ENCODE data around the gene TMEM115. TPM values are rescaled to one million over a fixed set of nuclear protein-coding genes. Genes with fewer than 3 reads are reported as not detected.

Gene TMEM115
- total and polyA plus RNA-seq, 10 of the 15 experiments (the other 5 are each of a cell fraction or from before 2014, with no cell fraction given) = 1.9 to 18.7 (median 13.2) TPM

DNA sequence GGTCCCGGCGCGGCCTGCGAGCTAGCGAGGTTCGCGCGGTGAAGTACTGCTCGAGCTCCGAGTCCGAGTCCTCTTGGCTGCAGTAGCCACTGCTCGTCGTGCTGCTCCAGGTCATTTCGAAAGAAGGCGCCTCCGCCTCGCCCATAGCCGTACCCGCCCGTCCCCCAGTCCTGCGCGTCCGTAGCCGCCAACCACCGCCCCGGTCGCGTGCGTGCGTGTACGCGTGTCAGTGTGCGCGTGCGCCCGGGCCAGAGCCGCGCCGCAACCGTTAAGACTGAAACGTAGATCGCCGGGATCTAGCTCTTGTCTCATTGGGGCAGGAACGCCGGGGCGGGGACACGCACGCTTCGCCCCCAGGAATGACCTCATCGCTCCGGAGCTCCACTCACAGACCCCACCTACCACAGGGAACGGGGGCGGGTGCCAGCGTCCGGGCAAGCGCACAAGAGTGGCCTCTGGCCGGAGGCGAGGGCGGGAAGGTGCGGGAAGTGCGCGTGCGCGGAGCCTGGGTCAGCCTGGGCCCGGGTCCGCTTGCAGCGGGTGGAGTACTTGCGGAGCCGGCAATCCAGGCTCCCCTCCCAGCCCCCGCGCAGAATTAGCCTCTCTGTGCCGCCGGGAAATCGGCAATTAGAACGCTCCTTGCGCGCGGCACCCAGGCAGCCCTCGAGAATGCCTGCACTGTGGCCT lies 22.0 kb downstream of the TMEM115 start (continued):
- TF ChIP-seq, protein P1, sequence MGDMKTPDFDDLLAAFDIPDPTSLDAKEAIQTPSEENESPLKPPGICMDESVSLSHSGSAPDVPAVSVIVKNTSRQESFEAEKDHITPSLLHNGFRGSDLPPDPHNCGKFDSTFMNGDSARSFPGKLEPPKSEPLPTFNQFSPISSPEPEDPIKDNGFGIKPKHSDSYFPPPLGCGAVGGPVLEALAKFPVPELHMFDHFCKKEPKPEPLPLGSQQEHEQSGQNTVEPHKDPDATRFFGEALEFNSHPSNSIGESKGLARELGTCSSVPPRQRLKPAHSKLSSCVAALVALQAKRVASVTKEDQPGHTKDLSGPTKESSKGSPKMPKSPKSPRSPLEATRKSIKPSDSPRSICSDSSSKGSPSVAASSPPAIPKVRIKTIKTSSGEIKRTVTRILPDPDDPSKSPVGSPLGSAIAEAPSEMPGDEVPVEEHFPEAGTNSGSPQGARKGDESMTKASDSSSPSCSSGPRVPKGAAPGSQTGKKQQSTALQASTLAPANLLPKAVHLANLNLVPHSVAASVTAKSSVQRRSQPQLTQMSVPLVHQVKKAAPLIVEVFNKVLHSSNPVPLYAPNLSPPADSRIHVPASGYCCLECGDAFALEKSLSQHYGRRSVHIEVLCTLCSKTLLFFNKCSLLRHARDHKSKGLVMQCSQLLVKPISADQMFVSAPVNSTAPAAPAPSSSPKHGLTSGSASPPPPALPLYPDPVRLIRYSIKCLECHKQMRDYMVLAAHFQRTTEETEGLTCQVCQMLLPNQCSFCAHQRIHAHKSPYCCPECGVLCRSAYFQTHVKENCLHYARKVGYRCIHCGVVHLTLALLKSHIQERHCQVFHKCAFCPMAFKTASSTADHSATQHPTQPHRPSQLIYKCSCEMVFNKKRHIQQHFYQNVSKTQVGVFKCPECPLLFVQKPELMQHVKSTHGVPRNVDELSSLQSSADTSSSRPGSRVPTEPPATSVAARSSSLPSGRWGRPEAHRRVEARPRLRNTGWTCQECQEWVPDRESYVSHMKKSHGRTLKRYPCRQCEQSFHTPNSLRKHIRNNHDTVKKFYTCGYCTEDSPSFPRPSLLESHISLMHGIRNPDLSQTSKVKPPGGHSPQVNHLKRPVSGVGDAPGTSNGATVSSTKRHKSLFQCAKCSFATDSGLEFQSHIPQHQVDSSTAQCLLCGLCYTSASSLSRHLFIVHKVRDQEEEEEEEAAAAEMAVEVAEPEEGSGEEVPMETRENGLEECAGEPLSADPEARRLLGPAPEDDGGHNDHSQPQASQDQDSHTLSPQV (IDR thresholded peaks at IDR 0.05) = no peak
- TF ChIP-seq KAT2A (conservative IDR thresholded peaks at IDR 0.05; ENCODE audit: control insufficient read depth, low read depth, low read length) (no peak), RFX5 (IDR thresholded peaks at IDR 0.05; ENCODE audit: low read depth, low read length) (peak; percentile 19; the same call in 1 of the 2 replicates), RELA (IDR thresholded peaks at IDR 0.05; ENCODE audit: borderline replicate concordance, partially characterized antibody) (no peak), FOXM1 (IDR thresholded peaks at IDR 0.05; ENCODE audit: low read depth, low read length) (no peak), ESRRA (IDR thresholded peaks at IDR 0.05; ENCODE audit: low read length) (no peak), KDM1A (IDR thresholded peaks at IDR 0.05; ENCODE audit: borderline replicate concordance) (no peak), ZNF217 (IDR thresholded peaks at IDR 0.05) (no peak), NR2C2 (IDR thresholded peaks at IDR 0.05; ENCODE audit: borderline replicate concordance, control insufficient read depth, insufficient read length, low read depth) (no peak), POU2F2 (IDR thresholded peaks at IDR 0.05; ENCODE audit: borderline replicate concordance, low read depth, low read length) (0 out of 3 replicates have a peak, but pooled peaks have one; percentile 8), CHD2 (IDR thresholded peaks at IDR 0.05; ENCODE audit: borderline replicate concordance, low read depth, low read length) (peak; percentile 66; the same call in 1 of the 2 replicates), ZNF207 (IDR thresholded peaks at IDR 0.05; ENCODE audit: borderline replicate concordance) (peak; percentile 62; the same call in 1 of the 2 replicates), CHD4 (IDR thresholded peaks at IDR 0.05) (no peak)
- TF ChIP-seq, protein P2, sequence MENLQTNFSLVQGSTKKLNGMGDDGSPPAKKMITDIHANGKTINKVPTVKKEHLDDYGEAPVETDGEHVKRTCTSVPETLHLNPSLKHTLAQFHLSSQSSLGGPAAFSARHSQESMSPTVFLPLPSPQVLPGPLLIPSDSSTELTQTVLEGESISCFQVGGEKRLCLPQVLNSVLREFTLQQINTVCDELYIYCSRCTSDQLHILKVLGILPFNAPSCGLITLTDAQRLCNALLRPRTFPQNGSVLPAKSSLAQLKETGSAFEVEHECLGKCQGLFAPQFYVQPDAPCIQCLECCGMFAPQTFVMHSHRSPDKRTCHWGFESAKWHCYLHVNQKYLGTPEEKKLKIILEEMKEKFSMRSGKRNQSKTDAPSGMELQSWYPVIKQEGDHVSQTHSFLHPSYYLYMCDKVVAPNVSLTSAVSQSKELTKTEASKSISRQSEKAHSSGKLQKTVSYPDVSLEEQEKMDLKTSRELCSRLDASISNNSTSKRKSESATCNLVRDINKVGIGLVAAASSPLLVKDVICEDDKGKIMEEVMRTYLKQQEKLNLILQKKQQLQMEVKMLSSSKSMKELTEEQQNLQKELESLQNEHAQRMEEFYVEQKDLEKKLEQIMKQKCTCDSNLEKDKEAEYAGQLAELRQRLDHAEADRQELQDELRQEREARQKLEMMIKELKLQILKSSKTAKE (IDR thresholded peaks at IDR 0.05; ENCODE audit: low read depth, poor library complexity, severe bottlenecking) = no peak
- TF ChIP-seq, protein P3, sequence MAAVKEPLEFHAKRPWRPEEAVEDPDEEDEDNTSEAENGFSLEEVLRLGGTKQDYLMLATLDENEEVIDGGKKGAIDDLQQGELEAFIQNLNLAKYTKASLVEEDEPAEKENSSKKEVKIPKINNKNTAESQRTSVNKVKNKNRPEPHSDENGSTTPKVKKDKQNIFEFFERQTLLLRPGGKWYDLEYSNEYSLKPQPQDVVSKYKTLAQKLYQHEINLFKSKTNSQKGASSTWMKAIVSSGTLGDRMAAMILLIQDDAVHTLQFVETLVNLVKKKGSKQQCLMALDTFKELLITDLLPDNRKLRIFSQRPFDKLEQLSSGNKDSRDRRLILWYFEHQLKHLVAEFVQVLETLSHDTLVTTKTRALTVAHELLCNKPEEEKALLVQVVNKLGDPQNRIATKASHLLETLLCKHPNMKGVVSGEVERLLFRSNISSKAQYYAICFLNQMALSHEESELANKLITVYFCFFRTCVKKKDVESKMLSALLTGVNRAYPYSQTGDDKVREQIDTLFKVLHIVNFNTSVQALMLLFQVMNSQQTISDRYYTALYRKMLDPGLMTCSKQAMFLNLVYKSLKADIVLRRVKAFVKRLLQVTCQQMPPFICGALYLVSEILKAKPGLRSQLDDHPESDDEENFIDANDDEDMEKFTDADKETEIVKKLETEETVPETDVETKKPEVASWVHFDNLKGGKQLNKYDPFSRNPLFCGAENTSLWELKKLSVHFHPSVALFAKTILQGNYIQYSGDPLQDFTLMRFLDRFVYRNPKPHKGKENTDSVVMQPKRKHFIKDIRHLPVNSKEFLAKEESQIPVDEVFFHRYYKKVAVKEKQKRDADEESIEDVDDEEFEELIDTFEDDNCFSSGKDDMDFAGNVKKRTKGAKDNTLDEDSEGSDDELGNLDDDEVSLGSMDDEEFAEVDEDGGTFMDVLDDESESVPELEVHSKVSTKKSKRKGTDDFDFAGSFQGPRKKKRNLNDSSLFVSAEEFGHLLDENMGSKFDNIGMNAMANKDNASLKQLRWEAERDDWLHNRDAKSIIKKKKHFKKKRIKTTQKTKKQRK (IDR thresholded peaks at IDR 0.05; ENCODE audit: low read depth, low read length) = no peak
- TF ChIP-seq, protein P4, sequence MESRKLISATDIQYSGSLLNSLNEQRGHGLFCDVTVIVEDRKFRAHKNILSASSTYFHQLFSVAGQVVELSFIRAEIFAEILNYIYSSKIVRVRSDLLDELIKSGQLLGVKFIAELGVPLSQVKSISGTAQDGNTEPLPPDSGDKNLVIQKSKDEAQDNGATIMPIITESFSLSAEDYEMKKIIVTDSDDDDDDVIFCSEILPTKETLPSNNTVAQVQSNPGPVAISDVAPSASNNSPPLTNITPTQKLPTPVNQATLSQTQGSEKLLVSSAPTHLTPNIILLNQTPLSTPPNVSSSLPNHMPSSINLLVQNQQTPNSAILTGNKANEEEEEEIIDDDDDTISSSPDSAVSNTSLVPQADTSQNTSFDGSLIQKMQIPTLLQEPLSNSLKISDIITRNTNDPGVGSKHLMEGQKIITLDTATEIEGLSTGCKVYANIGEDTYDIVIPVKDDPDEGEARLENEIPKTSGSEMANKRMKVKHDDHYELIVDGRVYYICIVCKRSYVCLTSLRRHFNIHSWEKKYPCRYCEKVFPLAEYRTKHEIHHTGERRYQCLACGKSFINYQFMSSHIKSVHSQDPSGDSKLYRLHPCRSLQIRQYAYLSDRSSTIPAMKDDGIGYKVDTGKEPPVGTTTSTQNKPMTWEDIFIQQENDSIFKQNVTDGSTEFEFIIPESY (IDR thresholded peaks at IDR 0.05) = no peak
- TF ChIP-seq, protein P5, sequence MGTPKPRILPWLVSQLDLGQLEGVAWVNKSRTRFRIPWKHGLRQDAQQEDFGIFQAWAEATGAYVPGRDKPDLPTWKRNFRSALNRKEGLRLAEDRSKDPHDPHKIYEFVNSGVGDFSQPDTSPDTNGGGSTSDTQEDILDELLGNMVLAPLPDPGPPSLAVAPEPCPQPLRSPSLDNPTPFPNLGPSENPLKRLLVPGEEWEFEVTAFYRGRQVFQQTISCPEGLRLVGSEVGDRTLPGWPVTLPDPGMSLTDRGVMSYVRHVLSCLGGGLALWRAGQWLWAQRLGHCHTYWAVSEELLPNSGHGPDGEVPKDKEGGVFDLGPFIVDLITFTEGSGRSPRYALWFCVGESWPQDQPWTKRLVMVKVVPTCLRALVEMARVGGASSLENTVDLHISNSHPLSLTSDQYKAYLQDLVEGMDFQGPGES (IDR thresholded peaks at IDR 0.05) = no peak
